HCT116 (cell line): ENCODE measurements around the gene TTLL6. TPM values are rescaled to one million over a fixed set of nuclear protein-coding genes. Genes with fewer than 3 reads are reported as not detected.
A peak's percentile ranks its signal among the peaks of the same experiment; 100 is the strongest.

ENCODE experiments used
- ATAC-seq: fragments of 200-7000 bp; cut with Tn5 transposase; 2 replicates; pipeline ENCODE4 v1.9.1; 2020; ENCODE audit warnings: mild to moderate bottlenecking, moderate library complexity
- BruUV-seq: library from RNA; stranded (reverse); fragments of 400-500 nt; replicated peaks from 2 replicates; lab custom pipeline; 2021; lab: Mats Ljungman, UMichigan
- CTCF ChIA-PET: fragments of 300-600 bp; sonication (Branson Sonifier 250); formaldehyde crosslinking; loops from one replicate; lab custom pipeline; 2021; ENCODE audit warnings: antibody characterized with exemption; lab: Charles Lee
- POLR2A ChIA-PET: fragments of 300-600, 350-600 bp; sonication (Branson Sonifier 250); formaldehyde crosslinking; loops from one replicate; lab custom pipeline; 2021; ENCODE audit warnings: antibody characterized with exemption; lab: Charles Lee
- RAD21 ChIA-PET, 2 experiments: fragments of 300-600 bp; sonication (Branson Sonifier 250); formaldehyde crosslinking; loops; one replicate each; lab custom pipeline; 2023; ENCODE audit warnings: low total read pairs in 2 of 2; ENCODE audit not compliant: uncharacterized antibody in 2 of 2, unreplicated experiment in 2 of 2, low non-redundant PET in 1 of 2; lab: Charles Lee
- DNase-seq: peaks from one replicate; pipeline ENCODE4 v3.0.0-alpha.2; 2010; ENCODE audit warnings: low read depth, low spot score
- H2AFZ ChIP-seq: fragments of 200-600 bp; shearing (Covaris generic), sonication (generic); 2 replicates; pipeline ENCODE4 v1.6.1; 2017; ENCODE audit warnings: low read depth, mixed run types, mixed read lengths, antibody characterized with exemption, low read length; ENCODE audit not compliant: poor library complexity, severe bottlenecking
- H3K27ac ChIP-seq: 2 replicates; pipeline ENCODE4 v1.5.1; 2012; ENCODE audit warnings: low read depth, low read length
- H3K27me3 ChIP-seq: fragments of 200-600 bp; sonication (generic); 2 replicates; pipeline ENCODE4 v1.6.1; 2016; ENCODE audit warnings: mixed run types, low read length, mixed read lengths; ENCODE audit not compliant: insufficient read depth
- H3K36me3 ChIP-seq, 2 experiments: fragments of 200-500 bp in 1 of 2; fragments of 200-600 bp in 1 of 2; sonication (Bioruptor generic) in 1 of 2; sonication (generic) in 1 of 2; 2 replicates each; pipeline versions ENCODE4 v1.5.1 to v1.6.1; 2014 to 2016; ENCODE audit warnings: low read length in 2 of 2, inconsistent platforms in 1 of 2, mixed read lengths in 1 of 2, mixed run types in 1 of 2; ENCODE audit not compliant: insufficient read depth in 2 of 2, control insufficient read depth in 1 of 2
- H3K4me1 ChIP-seq, 2 experiments: fragments of 200-600 bp in 1 of 2; sonication (generic) in 1 of 2; 2 replicates each; pipeline versions ENCODE4 v1.5.1 to v1.6.1; 2012 to 2017; ENCODE audit warnings: low read length in 2 of 2, inconsistent platforms in 1 of 2, mild to moderate bottlenecking in 1 of 2, mixed read lengths in 1 of 2, mixed run types in 1 of 2, moderate library complexity in 1 of 2; ENCODE audit not compliant: insufficient read depth in 2 of 2, control insufficient read depth in 1 of 2
- H3K4me2 ChIP-seq: fragments of 200-600 bp; sonication (generic); 2 replicates; pipeline ENCODE4 v1.6.1; 2017; ENCODE audit warnings: mixed run types, low read length, mixed read lengths
- H3K4me3 ChIP-seq, 2 experiments: fragments of 200-600 bp in 1 of 2; sonication (generic) in 1 of 2; replicated peaks in 1 of 2; 2 replicates each; pipeline ENCODE4 v1.5.1; 2011 to 2016; ENCODE audit warnings: low read length in 2 of 2, control low read depth in 1 of 2, low read depth in 1 of 2, mild to moderate bottlenecking in 1 of 2, mixed read lengths in 1 of 2, mixed run types in 1 of 2
- H3K79me2 ChIP-seq: fragments of 200-600 bp; sonication (generic); 2 replicates; pipeline ENCODE4 v1.6.1; 2017; ENCODE audit warnings: mild to moderate bottlenecking, mixed run types, low read length, moderate library complexity, mixed read lengths; ENCODE audit not compliant: insufficient read depth
- H3K9ac ChIP-seq: fragments of 200-600 bp; sonication (generic); 2 replicates; pipeline ENCODE4 v1.6.1; 2016; ENCODE audit warnings: low read length, mixed read lengths
- H3K9me2 ChIP-seq: fragments of 200-600 bp; sonication (generic), shearing (Covaris generic); 2 replicates; pipeline ENCODE4 v1.6.1; 2017; ENCODE audit warnings: mixed run types, mild to moderate bottlenecking, moderate library complexity; ENCODE audit not compliant: insufficient read depth
- H3K9me3 ChIP-seq, 2 experiments: fragments of 200-500 bp in 1 of 2; fragments of 200-600 bp in 1 of 2; sonication (Bioruptor generic) in 1 of 2; sonication (generic) in 1 of 2; 2 replicates each; pipeline ENCODE4 v1.6.1; 2014 to 2017; ENCODE audit warnings: low read length in 2 of 2, mixed read lengths in 2 of 2, inconsistent platforms in 1 of 2, low read depth in 1 of 2, mild to moderate bottlenecking in 1 of 2, mixed run types in 1 of 2, moderate library complexity in 1 of 2; ENCODE audit not compliant: control insufficient read depth in 1 of 2, insufficient read depth in 1 of 2
- H4K20me1 ChIP-seq: fragments of 200-600 bp; sonication (generic), shearing (Covaris generic); 2 replicates; pipeline ENCODE4 v1.6.1; 2017; ENCODE audit warnings: mixed run types, mild to moderate bottlenecking, moderate library complexity; ENCODE audit not compliant: insufficient read depth
- CEBPB ChIP-seq: IDR thresholded peaks from 2 replicates; pipeline ENCODE4 v1.6.1; 2012; ENCODE audit warnings: low read depth
- EGR1 ChIP-seq: IDR thresholded peaks from 2 replicates; pipeline ENCODE4 v1.6.1; 2012; ENCODE audit warnings: low read depth
- EZH2phosphoT487 ChIP-seq: fragments of 200-600 bp; IDR thresholded peaks from 2 replicates; pipeline ENCODE4 v1.6.1; 2018; ENCODE audit warnings: antibody characterized with exemption, borderline replicate concordance
- POLR2A ChIP-seq: IDR thresholded peaks from 2 replicates; pipeline ENCODE4 v1.7.0; 2011; ENCODE audit warnings: borderline replicate concordance; ENCODE audit not compliant: insufficient read depth, insufficient read length; ENCODE audit errors: extremely low read depth
- POLR2AphosphoS5 ChIP-seq: IDR thresholded peaks from 2 replicates; pipeline ENCODE4 v1.6.1; 2011; ENCODE audit warnings: mild to moderate bottlenecking, low read depth, low read length, moderate library complexity
- RAD21 ChIP-seq: IDR thresholded peaks from 2 replicates; pipeline ENCODE4 v1.6.1; 2012; ENCODE audit warnings: low read depth, mild to moderate bottlenecking
- SP1 ChIP-seq: IDR thresholded peaks from 2 replicates; pipeline ENCODE4 v1.6.1; 2012; ENCODE audit warnings: low read depth
- TCF7L2 ChIP-seq: IDR thresholded peaks from 2 replicates; pipeline ENCODE4 v1.7.0; 2011; ENCODE audit warnings: borderline replicate concordance, inconsistent platforms; ENCODE audit not compliant: insufficient read depth, insufficient read length; ENCODE audit errors: extremely low read depth
- ZFX ChIP-seq: fragments of 450-650 bp; IDR thresholded peaks from 2 replicates; pipeline ENCODE4 v1.6.1; 2017
- ZNF274 ChIP-seq: fragments of 200-500 bp; sonication (Bioruptor generic); IDR thresholded peaks from 2 replicates; pipeline ENCODE4 v1.6.1; 2014; ENCODE audit warnings: mild to moderate bottlenecking, low read depth, low read length, inconsistent platforms
- intact Hi-C: fragments of 100-400 bp; cut with micrococcal nuclease; formaldehyde crosslinking; loops from 2 replicates; pipeline ENCODE4 v1.10.0; 2022
- total RNA-seq: library from RNA; stranded (reverse); gene quantifications from one replicate; pipeline ENCODE4 v1.2.1, GENCODE V29; 2021; ENCODE audit not compliant: unreplicated experiment
- TF ChIP-seq, protein P1 (sequence below): IDR thresholded peaks from 2 replicates; pipeline ENCODE4 v1.6.1; 2011; ENCODE audit warnings: mild to moderate bottlenecking, low read length, moderate library complexity; ENCODE audit not compliant: insufficient replicate concordance; ENCODE audit errors: extremely low read depth
- TF ChIP-seq, protein P2 (sequence below), 3 experiments: fragments of 200-600 bp in 1 of 3; sonication (generic) in 1 of 3; IDR thresholded peaks in 2 of 3; conservative IDR thresholded peaks in 1 of 3; 2 replicates each; pipeline ENCODE4 v1.5.1; 2012 to 2017; ENCODE audit warnings: low read depth in 2 of 3, low read length in 2 of 3, antibody characterized with exemption in 1 of 3, borderline replicate concordance in 1 of 3, control low read depth in 1 of 3, mild to moderate bottlenecking in 1 of 3, mixed read lengths in 1 of 3, mixed run types in 1 of 3, moderate library complexity in 1 of 3; ENCODE audit not compliant: insufficient read depth in 1 of 3
- TF ChIP-seq, protein P3 (sequence below): IDR thresholded peaks from 2 replicates; pipeline ENCODE4 v1.6.1; 2012

Gene TTLL6
- total RNA-seq, 1 experiment from 2014 or later: 0.79 TPM

DNA sequence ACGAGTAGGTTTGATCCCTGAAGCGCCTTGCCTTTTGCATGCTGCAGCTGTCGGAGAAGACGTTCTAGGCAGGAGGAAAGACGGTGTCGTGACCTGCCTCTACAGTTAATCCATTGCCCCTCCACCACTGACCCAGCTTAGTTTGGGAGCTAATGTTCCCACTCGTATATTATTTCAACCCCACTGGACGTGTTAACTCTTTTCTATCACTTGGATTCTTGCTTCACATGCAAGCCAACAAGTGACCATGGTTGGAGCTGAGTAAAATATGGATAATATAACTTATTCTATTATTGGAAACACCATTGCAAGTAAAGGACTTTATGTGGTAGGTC, 14.5 kb upstream of the TTLL6 start:
- H3K9me3 ChIP-seq: no peaks in the 10 kb centered on the region
- H3K4me3 ChIP-seq: peak overlapping the region; percentile 85 to 91
- no peak for DNase-seq
- peaks cover 29% of the 10 kb centered on the region; the same call in 1 of the 2 replicates for H3K79me2 ChIP-seq
- TF ChIP-seq EGR1 (no peak), TCF7L2 (no peak)
- ChIA-PET CTCF (interaction anchor here (0.7 to 2.4 kb wide), 3 partner anchors 46 to 153 kb away, joined by 3 to 10 read pairs (median 3); no protein-coding TSS in a partner anchor), POLR2A (interaction anchor here (1.9 kb wide), 1 partner anchor 14 kb away, joined by 5 read pairs; the partner anchor contains the start of gene TTLL6), RAD21 (no interaction called here)
- no peaks in the 10 kb centered on the region for H4K20me1 ChIP-seq
- no peaks in the 10 kb centered on the region for H3K9me2 ChIP-seq
- H3K27me3 ChIP-seq: no peaks in the 10 kb centered on the region
- peak overlapping the region; percentile 66 for H3K27ac ChIP-seq
- intact Hi-C loops: loop anchor here (2.0 kb wide), 1 partner anchor 77 kb away; the partner anchor contains the start of gene UBE2Z
- H2AFZ ChIP-seq: peak overlapping the region; percentile 85
- no peaks in the 10 kb centered on the region for H3K36me3 ChIP-seq
- peak overlapping the region; percentile 89 for H3K4me2 ChIP-seq
- peaks cover 5 to 31% of the 10 kb centered on the region in 2 experiments; a peak in 2 of 4 replicates for H3K4me1 ChIP-seq
- peak overlapping the region; percentile 79 for H3K9ac ChIP-seq
- no TSS peak for BruUV-seq
- no peak for ATAC-seq

DNA sequence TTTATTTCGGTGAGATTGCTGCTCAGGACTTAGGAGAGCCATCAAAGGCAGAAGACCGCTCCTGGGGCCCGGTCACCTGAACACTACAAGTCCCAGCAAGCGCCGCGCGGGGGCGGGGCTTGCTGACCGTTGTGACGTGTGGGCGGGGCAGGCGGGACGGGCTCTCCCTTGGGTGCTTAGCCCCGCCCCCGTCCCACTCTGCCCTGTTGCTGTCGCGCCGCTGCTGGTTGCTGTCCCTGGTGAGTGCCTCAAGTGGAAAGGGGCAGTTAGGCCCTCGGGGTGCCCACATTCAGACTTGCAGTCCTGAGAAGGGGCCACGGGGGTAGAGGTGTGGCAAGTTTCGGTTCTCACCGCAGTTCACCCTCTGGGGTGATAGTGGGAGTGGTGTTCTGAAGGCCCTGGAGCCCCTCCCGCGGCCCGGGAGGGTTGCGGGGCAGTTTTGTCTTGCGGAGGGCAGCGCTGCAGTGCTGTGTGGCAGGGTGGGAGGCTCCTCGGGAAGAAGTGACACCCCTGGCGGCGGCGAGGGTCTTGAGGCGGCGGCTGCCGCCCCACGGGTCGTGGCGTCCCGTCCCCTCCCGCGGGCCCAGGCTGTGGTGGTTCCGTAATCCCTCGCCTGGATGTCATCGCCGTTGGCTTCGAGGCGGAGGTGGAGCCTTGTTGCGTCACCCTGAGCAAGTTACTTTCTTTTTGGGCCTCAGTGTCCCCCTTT, 14.0 kb upstream of the TTLL6 start, which contains the start of gene CALCOCO2:
Gene CALCOCO2 (plus strand): TSS at position 196 of the 709 bp plus-strand sequence. CDS start 10,673 bp downstream, outside the sequence.
- CTCF ChIA-PET: interaction anchor here (2.4 kb wide), 1 partner anchor 48 kb away, joined by 10 read pairs; no protein-coding TSS in a partner anchor
- peaks cover 5 to 32% of the 10 kb centered on the region in 2 experiments; a peak in 2 of 4 replicates for H3K4me1 ChIP-seq
- BruUV-seq: TSS peak; percentile 64
- peak; percentile 90 for TF ChIP-seq EGR1
- TF ChIP-seq TCF7L2: peak; percentile 92
- TF ChIP-seq, protein P1, sequence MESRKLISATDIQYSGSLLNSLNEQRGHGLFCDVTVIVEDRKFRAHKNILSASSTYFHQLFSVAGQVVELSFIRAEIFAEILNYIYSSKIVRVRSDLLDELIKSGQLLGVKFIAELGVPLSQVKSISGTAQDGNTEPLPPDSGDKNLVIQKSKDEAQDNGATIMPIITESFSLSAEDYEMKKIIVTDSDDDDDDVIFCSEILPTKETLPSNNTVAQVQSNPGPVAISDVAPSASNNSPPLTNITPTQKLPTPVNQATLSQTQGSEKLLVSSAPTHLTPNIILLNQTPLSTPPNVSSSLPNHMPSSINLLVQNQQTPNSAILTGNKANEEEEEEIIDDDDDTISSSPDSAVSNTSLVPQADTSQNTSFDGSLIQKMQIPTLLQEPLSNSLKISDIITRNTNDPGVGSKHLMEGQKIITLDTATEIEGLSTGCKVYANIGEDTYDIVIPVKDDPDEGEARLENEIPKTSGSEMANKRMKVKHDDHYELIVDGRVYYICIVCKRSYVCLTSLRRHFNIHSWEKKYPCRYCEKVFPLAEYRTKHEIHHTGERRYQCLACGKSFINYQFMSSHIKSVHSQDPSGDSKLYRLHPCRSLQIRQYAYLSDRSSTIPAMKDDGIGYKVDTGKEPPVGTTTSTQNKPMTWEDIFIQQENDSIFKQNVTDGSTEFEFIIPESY: peak; percentile 26
- peak; percentile 74 for TF ChIP-seq POLR2A
- peak; percentile 98 for TF ChIP-seq POLR2AphosphoS5
- TF ChIP-seq RAD21: no peak
- no peak for TF ChIP-seq EZH2phosphoT487
- peak; percentile 91 for TF ChIP-seq ZFX
- TF ChIP-seq CEBPB: peak; percentile 87
- TF ChIP-seq SP1: peak; percentile 87
- no peak for TF ChIP-seq ZNF274
- TF ChIP-seq, protein P2, sequence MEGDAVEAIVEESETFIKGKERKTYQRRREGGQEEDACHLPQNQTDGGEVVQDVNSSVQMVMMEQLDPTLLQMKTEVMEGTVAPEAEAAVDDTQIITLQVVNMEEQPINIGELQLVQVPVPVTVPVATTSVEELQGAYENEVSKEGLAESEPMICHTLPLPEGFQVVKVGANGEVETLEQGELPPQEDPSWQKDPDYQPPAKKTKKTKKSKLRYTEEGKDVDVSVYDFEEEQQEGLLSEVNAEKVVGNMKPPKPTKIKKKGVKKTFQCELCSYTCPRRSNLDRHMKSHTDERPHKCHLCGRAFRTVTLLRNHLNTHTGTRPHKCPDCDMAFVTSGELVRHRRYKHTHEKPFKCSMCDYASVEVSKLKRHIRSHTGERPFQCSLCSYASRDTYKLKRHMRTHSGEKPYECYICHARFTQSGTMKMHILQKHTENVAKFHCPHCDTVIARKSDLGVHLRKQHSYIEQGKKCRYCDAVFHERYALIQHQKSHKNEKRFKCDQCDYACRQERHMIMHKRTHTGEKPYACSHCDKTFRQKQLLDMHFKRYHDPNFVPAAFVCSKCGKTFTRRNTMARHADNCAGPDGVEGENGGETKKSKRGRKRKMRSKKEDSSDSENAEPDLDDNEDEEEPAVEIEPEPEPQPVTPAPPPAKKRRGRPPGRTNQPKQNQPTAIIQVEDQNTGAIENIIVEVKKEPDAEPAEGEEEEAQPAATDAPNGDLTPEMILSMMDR (IDR thresholded peaks at IDR 0.05 in 2 of 3, conservative IDR thresholded peaks at IDR 0.05 in 1 of 3; ENCODE audit: borderline replicate concordance in 1 of 3, insufficient read depth in 1 of 3, low read depth in 2 of 3, low read length in 2 of 3): peak in 2 of 3 experiments; percentile 9 to 11; a peak in 1 of 6 replicates
- TF ChIP-seq, protein P3, sequence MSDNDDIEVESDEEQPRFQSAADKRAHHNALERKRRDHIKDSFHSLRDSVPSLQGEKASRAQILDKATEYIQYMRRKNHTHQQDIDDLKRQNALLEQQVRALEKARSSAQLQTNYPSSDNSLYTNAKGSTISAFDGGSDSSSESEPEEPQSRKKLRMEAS: no peak; the same call in 1 of the 2 replicates

More for the DNA sequence above, 14.0 kb upstream of the TTLL6 start, which contains the start of gene CALCOCO2:
- ChIA-PET POLR2A (interaction anchor here (1.9 kb wide), 1 partner anchor 14 kb away, joined by 5 read pairs; the partner anchor contains the start of gene TTLL6), RAD21 (no interaction called here)
- Histone ChIP-seq H3K9ac (peak within 1 kb of the TSS; percentile 79), H3K79me2 (peaks cover 25% of the 10 kb centered on the region; the same call in 1 of the 2 replicates), H4K20me1 (no peaks in the 10 kb centered on the region), H3K27me3 (no peaks in the 10 kb centered on the region), H3K4me2 (peak within 1 kb of the TSS; percentile 89), H3K9me2 (no peaks in the 10 kb centered on the region), H3K27ac (peak within 1 kb of the TSS; percentile 66), H2AFZ (peak within 1 kb of the TSS; percentile 85), H3K36me3 (no peaks in the 10 kb centered on the region), H3K9me3 (no peaks in the 10 kb centered on the region), H3K4me3 (peak within 1 kb of the TSS; percentile 85 to 91)
- intact Hi-C loops: loop anchor here (2.0 kb wide), 1 partner anchor 78 kb away; the partner anchor contains the start of gene UBE2Z
- ATAC-seq (peak; percentile 98), DNase-seq (peak; percentile 94)
